Liver (tissue), 9 donors: ENCODE data around the gene LAMB1. TPM values are rescaled to one million over a fixed set of nuclear protein-coding genes. Genes with fewer than 3 reads are reported as not detected.
"Not testable (repeated sequence)": the region's sequence is repeated elsewhere in the genome, so short reads cannot be mapped to it uniquely, and the experiment has no call there.

Experiments
- DNase-seq: peaks from one replicate; pipeline ENCODE4 v3.0.0-alpha.2; 2017; ENCODE audit warnings: low spot score
- H3K27ac ChIP-seq, 2 donors: one replicate each; pipeline ENCODE4 v1.7.0; 2013; ENCODE audit warnings: inconsistent platforms in 2 of 2, low read length in 2 of 2, control low read depth in 1 of 2, low read depth in 1 of 2, mild to moderate bottlenecking in 1 of 2
- H3K27me3 ChIP-seq, 4 donors: one replicate each; pipeline versions ENCODE4 v1.6.1 to v1.7.0; 2013; ENCODE audit warnings: low read length in 3 of 4, inconsistent platforms in 1 of 4, mild to moderate bottlenecking in 1 of 4, moderate library complexity in 1 of 4; ENCODE audit not compliant: control insufficient read depth in 4 of 4, insufficient read depth in 4 of 4
- H3K36me3 ChIP-seq, 4 donors: one replicate each; pipeline versions ENCODE4 v1.6.1 to v1.7.0; 2013; ENCODE audit warnings: low read length in 3 of 4, mild to moderate bottlenecking in 3 of 4, low read depth in 1 of 4, moderate library complexity in 1 of 4; ENCODE audit not compliant: control insufficient read depth in 4 of 4, insufficient read depth in 3 of 4
- H3K4me1 ChIP-seq, 4 donors: one replicate each; pipeline versions ENCODE4 v1.6.1 to v1.7.0; 2013; ENCODE audit warnings: low read length in 3 of 4, mild to moderate bottlenecking in 3 of 4, moderate library complexity in 1 of 4; ENCODE audit not compliant: control insufficient read depth in 4 of 4, insufficient read depth in 4 of 4
- H3K4me3 ChIP-seq, 3 donors: one replicate each; pipeline versions ENCODE4 v1.6.1 to v1.7.0; 2013; ENCODE audit warnings: low read length in 3 of 3, control low read depth in 1 of 3, low read depth in 1 of 3, mild to moderate bottlenecking in 1 of 3
- H3K9ac ChIP-seq, 2 donors: one replicate each; pipeline ENCODE4 v1.7.0; 2013; ENCODE audit warnings: low read length in 2 of 2, mild to moderate bottlenecking in 2 of 2, moderate library complexity in 2 of 2, control low read depth in 1 of 2, low read depth in 1 of 2
- H3K9me3 ChIP-seq, 4 donors: one replicate each; pipeline versions ENCODE4 v1.6.1 to v1.7.0; 2013; ENCODE audit warnings: low read length in 3 of 4; ENCODE audit not compliant: control insufficient read depth in 4 of 4
- EGR1 ChIP-seq, 2 donors: IDR thresholded peaks; 2 replicates each; pipeline ENCODE4 v1.6.1; 2016 to 2018; ENCODE audit warnings: antibody characterized with exemption in 2 of 2, low read depth in 2 of 2
- FOXA1 ChIP-seq: IDR thresholded peaks from 2 replicates; pipeline ENCODE4 v1.6.1; 2016; ENCODE audit warnings: antibody characterized with exemption
- FOXA2 ChIP-seq: IDR thresholded peaks from 2 replicates; pipeline ENCODE4 v1.6.1; 2016; ENCODE audit warnings: antibody characterized with exemption
- GABPA ChIP-seq, 2 donors: IDR thresholded peaks in 1 of 2; conservative IDR thresholded peaks in 1 of 2; 2 replicates each; pipeline ENCODE4 v1.6.1; 2016; ENCODE audit warnings: antibody characterized with exemption in 2 of 2, mild to moderate bottlenecking in 1 of 2, moderate library complexity in 1 of 2
- HNF4G ChIP-seq: IDR thresholded peaks from 2 replicates; pipeline ENCODE4 v1.6.1; 2016; ENCODE audit warnings: antibody characterized with exemption
- JUND ChIP-seq, 2 donors: IDR thresholded peaks; 2 replicates each; pipeline ENCODE4 v1.6.1; 2016; ENCODE audit warnings: antibody characterized with exemption in 2 of 2
- NR2F2 ChIP-seq: IDR thresholded peaks from 2 replicates; pipeline ENCODE4 v1.6.1; 2016; ENCODE audit warnings: antibody characterized with exemption
- RAD21 ChIP-seq, 2 donors: IDR thresholded peaks; 2 replicates each; pipeline ENCODE4 v1.6.1; 2016; ENCODE audit warnings: antibody characterized with exemption in 2 of 2, mild to moderate bottlenecking in 2 of 2
- TAF1 ChIP-seq: conservative IDR thresholded peaks from 2 replicates; pipeline ENCODE4 v1.6.1; 2016; ENCODE audit warnings: antibody characterized with exemption, mild to moderate bottlenecking
- YY1 ChIP-seq: IDR thresholded peaks from 2 replicates; pipeline ENCODE4 v1.6.1; 2016; ENCODE audit warnings: antibody characterized with exemption, mild to moderate bottlenecking
- WGBS: extraction: QIAGEN DNeasy Blood & Tissue Kit; methylation state at CpG from one replicate; pipeline ENCODE4 v1.1.7; 2013; 5-methylcytosine and 5-hydroxymethylcytosine counted together
- polyA plus RNA-seq, 2 donors: library from polyadenylated mRNA; stranded (reverse) in 1 of 2; unstranded in 1 of 2; fragments of 200-250 nt in 1 of 2; fragments of >200 nt in 1 of 2; fragmentation: Nextera tagmentation in 1 of 2; extraction: Ambion mirVana in 1 of 2; gene quantifications; one replicate each; pipeline versions ENCODE4 v1.2.1 to v1.2.3, GENCODE V29; 2013 to 2015
- total RNA-seq, 2 donors: library from RNA; depleted of rRNA; stranded (reverse); fragments of >200 nt; gene quantifications; one replicate each; pipeline ENCODE4 v1.2.3, GENCODE V29; 2014
- TF ChIP-seq, protein P1 (sequence below): IDR thresholded peaks from 2 replicates; pipeline ENCODE4 v1.6.1; 2016; ENCODE audit warnings: antibody characterized with exemption
- TF ChIP-seq, protein P2 (sequence below): IDR thresholded peaks from 2 replicates; pipeline ENCODE4 v1.6.1; 2016; ENCODE audit warnings: antibody characterized with exemption, mild to moderate bottlenecking
- TF ChIP-seq, protein P3 (sequence below): fragments of 150-350 bp; IDR thresholded peaks from 2 replicates; pipeline ENCODE4 v1.5.1; 2017; ENCODE audit warnings: improper control_type of control experiment, low read depth, low read length; ENCODE audit not compliant: missing input control
- donor health status: healthy.
- donor health status: healthy.
- donor health status: healthy.
- donor health status: healthy.
- donor health status: healthy.

Gene LAMB1
- total and polyA plus RNA-seq, 4 donors, result 12.6 to 63.1 (median 25.8) TPM

DNA sequence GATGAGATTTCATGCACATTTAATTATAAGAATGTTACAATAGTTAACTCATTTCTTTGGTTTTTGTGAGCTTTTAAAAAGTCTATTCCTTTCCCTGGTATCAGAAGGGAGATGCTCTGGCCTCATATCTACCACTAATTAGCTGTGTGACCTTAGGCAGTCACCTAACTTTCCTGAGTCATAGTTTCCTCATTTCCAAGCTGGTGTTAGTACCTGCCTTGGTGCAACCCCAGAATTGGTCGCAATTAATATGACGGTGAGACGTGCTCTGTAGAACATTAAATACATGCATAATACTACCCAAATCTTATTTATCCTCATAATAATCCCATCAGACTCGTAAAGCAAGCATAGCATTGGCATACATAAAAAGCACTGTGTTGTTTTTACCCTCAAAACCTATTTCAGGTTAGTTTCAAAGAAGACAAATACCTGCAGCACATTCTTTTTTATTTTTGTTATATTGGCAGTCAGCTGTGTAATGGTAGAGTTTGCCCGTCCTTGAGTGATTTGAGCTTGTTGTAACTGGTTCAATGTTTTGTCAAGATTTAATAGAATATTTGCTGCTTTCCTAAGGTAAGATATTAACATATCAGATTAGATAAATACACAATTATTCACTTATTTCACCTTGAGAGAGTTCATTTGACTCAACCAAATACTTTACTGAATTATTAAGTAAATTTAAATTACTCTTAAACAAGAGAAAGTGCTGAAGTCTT lies 31.0 kb upstream of the LAMB1 start:
- no peak overlapping the region for H3K27ac ChIP-seq
- no peaks in the 10 kb centered on the region for H3K36me3 ChIP-seq
- H3K4me1 ChIP-seq, result no peaks in the 10 kb centered on the region
- TF ChIP-seq JUND (IDR thresholded peaks at IDR 0.05) (no peak), FOXA1 (no peak), GABPA (IDR thresholded peaks at IDR 0.05 in 1 of 2, conservative IDR thresholded peaks at IDR 0.05 in 1 of 2) (no peak), RAD21 (IDR thresholded peaks at IDR 0.05) (no peak), NR2F2 (no peak), HNF4G (no peak), TAF1 (no peak)
- TF ChIP-seq, protein P1, sequence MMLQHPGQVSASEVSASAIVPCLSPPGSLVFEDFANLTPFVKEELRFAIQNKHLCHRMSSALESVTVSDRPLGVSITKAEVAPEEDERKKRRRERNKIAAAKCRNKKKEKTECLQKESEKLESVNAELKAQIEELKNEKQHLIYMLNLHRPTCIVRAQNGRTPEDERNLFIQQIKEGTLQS, result no peak
- H3K27me3 ChIP-seq, result peaks cover 0 to 4% (median 0%) of the 10 kb centered on the region in 4 donors
- DNase-seq, result no peak
- WGBS, result 92% methylated on average over 5 of the region's 5 CpGs
- no peak overlapping the region for H3K4me3 ChIP-seq
- H3K9me3 ChIP-seq, result no peaks in the 10 kb centered on the region
- no peak overlapping the region for H3K9ac ChIP-seq

DNA sequence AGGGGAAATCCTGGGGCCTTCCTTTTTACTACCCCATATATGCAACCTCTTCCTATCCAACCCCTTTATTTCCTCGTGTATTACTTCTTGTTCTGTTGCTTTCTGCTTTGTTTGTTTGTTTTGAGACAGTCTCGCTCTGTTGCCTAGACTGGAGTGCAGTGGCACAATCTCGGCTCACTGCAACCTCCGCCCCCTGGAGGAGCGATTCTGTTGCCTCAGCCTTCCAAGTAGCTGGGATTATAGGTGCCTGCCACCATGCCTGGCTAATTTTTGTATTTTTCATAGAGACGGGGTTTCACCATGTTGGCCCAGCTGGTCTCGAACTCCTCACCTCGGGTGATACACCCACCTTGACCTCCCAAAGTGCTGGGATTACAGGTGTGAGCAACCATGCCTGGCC lies 30.3 kb upstream of the LAMB1 start:
- H3K27me3 ChIP-seq, H3K36me3 ChIP-seq, H3K4me1 ChIP-seq, DNase-seq, H3K4me3 ChIP-seq, H3K27ac ChIP-seq, H3K9ac ChIP-seq, H3K9me3 ChIP-seq: not testable (repeated sequence)
- 94% methylated on average over 8 of the region's 8 CpGs for WGBS

DNA sequence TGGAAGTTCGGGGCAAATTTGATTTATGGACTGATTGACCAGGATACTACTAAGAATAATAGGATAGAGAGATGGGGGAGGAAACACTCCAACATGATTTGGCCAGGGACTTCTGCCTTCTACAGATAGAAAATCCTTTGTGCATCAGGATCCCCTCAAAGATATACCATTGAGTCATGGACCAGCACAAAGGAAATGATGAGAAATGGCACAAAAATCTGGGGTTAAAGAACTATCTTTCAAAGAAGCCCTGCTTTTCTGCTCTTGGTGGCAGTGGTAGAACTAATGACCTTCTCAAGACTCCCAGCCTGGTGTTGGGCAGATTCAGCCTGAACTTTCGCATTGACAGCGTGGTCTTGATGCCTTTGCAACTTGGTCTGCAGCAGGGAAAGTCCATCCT lies 27.6 kb upstream of the LAMB1 start:
- Histone ChIP-seq H3K9me3 (no peaks in the 10 kb centered on the region), H3K9ac (no peak overlapping the region), H3K27ac (no peak overlapping the region), H3K4me1 (peaks cover 0 to 2% (median 0%) of the 10 kb centered on the region in 4 donors), H3K27me3 (no peaks in the 10 kb centered on the region), H3K36me3 (no peaks in the 10 kb centered on the region), H3K4me3 (no peak overlapping the region)
- TF ChIP-seq FOXA2, result no peak
- no peak for TF ChIP-seq EGR1 (IDR thresholded peaks at IDR 0.05; ENCODE audit: low read depth in 2 of 2)
- no peak for TF ChIP-seq YY1
- no peak for TF ChIP-seq TAF1
- TF ChIP-seq JUND (IDR thresholded peaks at IDR 0.05), result no peak
- TF ChIP-seq, protein P2, sequence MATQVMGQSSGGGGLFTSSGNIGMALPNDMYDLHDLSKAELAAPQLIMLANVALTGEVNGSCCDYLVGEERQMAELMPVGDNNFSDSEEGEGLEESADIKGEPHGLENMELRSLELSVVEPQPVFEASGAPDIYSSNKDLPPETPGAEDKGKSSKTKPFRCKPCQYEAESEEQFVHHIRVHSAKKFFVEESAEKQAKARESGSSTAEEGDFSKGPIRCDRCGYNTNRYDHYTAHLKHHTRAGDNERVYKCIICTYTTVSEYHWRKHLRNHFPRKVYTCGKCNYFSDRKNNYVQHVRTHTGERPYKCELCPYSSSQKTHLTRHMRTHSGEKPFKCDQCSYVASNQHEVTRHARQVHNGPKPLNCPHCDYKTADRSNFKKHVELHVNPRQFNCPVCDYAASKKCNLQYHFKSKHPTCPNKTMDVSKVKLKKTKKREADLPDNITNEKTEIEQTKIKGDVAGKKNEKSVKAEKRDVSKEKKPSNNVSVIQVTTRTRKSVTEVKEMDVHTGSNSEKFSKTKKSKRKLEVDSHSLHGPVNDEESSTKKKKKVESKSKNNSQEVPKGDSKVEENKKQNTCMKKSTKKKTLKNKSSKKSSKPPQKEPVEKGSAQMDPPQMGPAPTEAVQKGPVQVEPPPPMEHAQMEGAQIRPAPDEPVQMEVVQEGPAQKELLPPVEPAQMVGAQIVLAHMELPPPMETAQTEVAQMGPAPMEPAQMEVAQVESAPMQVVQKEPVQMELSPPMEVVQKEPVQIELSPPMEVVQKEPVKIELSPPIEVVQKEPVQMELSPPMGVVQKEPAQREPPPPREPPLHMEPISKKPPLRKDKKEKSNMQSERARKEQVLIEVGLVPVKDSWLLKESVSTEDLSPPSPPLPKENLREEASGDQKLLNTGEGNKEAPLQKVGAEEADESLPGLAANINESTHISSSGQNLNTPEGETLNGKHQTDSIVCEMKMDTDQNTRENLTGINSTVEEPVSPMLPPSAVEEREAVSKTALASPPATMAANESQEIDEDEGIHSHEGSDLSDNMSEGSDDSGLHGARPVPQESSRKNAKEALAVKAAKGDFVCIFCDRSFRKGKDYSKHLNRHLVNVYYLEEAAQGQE, result no peak
- TF ChIP-seq, protein P3, sequence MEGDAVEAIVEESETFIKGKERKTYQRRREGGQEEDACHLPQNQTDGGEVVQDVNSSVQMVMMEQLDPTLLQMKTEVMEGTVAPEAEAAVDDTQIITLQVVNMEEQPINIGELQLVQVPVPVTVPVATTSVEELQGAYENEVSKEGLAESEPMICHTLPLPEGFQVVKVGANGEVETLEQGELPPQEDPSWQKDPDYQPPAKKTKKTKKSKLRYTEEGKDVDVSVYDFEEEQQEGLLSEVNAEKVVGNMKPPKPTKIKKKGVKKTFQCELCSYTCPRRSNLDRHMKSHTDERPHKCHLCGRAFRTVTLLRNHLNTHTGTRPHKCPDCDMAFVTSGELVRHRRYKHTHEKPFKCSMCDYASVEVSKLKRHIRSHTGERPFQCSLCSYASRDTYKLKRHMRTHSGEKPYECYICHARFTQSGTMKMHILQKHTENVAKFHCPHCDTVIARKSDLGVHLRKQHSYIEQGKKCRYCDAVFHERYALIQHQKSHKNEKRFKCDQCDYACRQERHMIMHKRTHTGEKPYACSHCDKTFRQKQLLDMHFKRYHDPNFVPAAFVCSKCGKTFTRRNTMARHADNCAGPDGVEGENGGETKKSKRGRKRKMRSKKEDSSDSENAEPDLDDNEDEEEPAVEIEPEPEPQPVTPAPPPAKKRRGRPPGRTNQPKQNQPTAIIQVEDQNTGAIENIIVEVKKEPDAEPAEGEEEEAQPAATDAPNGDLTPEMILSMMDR, result no peak
- TF ChIP-seq, protein P1, result no peak
- DNase-seq, result no peak
- WGBS, result 97% methylated on average over 3 of the region's 3 CpGs
